IMR-90 (cell line): ENCODE results near the gene NDUFA5. TPM values are rescaled to one million over a fixed set of nuclear protein-coding genes. Genes with fewer than 3 reads are reported as not detected.

Experiments used
- ATAC-seq: fragments of 200-7000 bp; cut with Tn5 transposase; 2 replicates; pipeline ENCODE4 v1.9.1; 2020; ENCODE audit warnings: low read depth, mild to moderate bottlenecking, moderate library complexity
- BruUV-seq: library from RNA; stranded (reverse); fragments of 400-500 nt; replicated peaks from 2 replicates; lab custom pipeline; 2021; lab: Mats Ljungman, UMichigan
- CTCF ChIA-PET: fragments of 300-600 bp; formaldehyde crosslinking; extraction: SDS; loops from one replicate; lab custom pipeline; 2021; ENCODE audit warnings: antibody characterized with exemption; lab: Yijun Ruan, JAX
- POLR2A ChIA-PET: fragments of 300-600 bp; sonication (Branson Sonifier 250); formaldehyde crosslinking; loops from one replicate; lab custom pipeline; 2022; ENCODE audit warnings: antibody characterized with exemption; ENCODE audit not compliant: unreplicated experiment; lab: Charles Lee
- DNase-seq: peaks from one replicate; pipeline ENCODE4 v3.0.0; 2013
- H2AFZ ChIP-seq: replicated peaks from 2 replicates; pipeline ENCODE3; 2013; ENCODE audit warnings: low read length, mild to moderate bottlenecking; ENCODE audit not compliant: poor library complexity
- H2AK5ac ChIP-seq: 2 replicates; pipeline ENCODE4 v1.6.1; 2013; ENCODE audit warnings: low read depth, low read length, inconsistent platforms
- H2AK9ac ChIP-seq: replicated peaks from 2 replicates; pipeline ENCODE3; 2013; ENCODE audit warnings: mild to moderate bottlenecking, low read depth, low read length, moderate library complexity; ENCODE audit not compliant: poor library complexity
- H2BK120ac ChIP-seq: 2 replicates; pipeline ENCODE4 v1.6.1; 2013; ENCODE audit warnings: low read depth, low read length, inconsistent platforms
- H2BK15ac ChIP-seq: 3 replicates; pipeline ENCODE4 v1.6.1; 2013; ENCODE audit warnings: low read depth, low read length, inconsistent platforms
- H2BK20ac ChIP-seq: 2 replicates; pipeline ENCODE4 v1.6.1; 2013; ENCODE audit warnings: low read depth, mild to moderate bottlenecking, inconsistent platforms, low read length, moderate library complexity
- H2BK5ac ChIP-seq: 2 replicates; pipeline ENCODE4 v1.6.1; 2013; ENCODE audit warnings: mild to moderate bottlenecking, low read depth, low read length, inconsistent platforms; ENCODE audit not compliant: poor library complexity, severe bottlenecking
- H3K14ac ChIP-seq: replicated peaks from 2 replicates; pipeline ENCODE4 v1.6.1; 2013; ENCODE audit warnings: low read depth, low read length, inconsistent platforms
- H3K18ac ChIP-seq: 2 replicates; pipeline ENCODE4 v1.6.1; 2013; ENCODE audit warnings: low read depth, low read length, control low read depth
- H3K23ac ChIP-seq: 2 replicates; pipeline ENCODE4 v1.6.1; 2013; ENCODE audit warnings: low read depth, low read length, inconsistent platforms
- H3K27ac ChIP-seq: 2 replicates; pipeline ENCODE4 v1.5.1; 2013; ENCODE audit warnings: mild to moderate bottlenecking, control low read depth, low read length; ENCODE audit not compliant: insufficient read depth
- H3K27me3 ChIP-seq: 2 replicates; pipeline ENCODE4 v1.6.1; 2013; ENCODE audit warnings: low read length; ENCODE audit not compliant: control insufficient read depth, insufficient read depth
- H3K36me3 ChIP-seq: 2 replicates; pipeline ENCODE4 v1.6.1; 2013; ENCODE audit warnings: low read length, mixed read lengths; ENCODE audit not compliant: control insufficient read depth, insufficient read depth
- H3K4ac ChIP-seq: 2 replicates; pipeline ENCODE4 v1.6.1; 2013; ENCODE audit warnings: low read depth, low read length, inconsistent platforms
- H3K4me1 ChIP-seq: 2 replicates; pipeline ENCODE4 v1.6.1; 2013; ENCODE audit warnings: low read length, mixed read lengths; ENCODE audit not compliant: control insufficient read depth, insufficient read depth
- H3K4me2 ChIP-seq: 2 replicates; pipeline ENCODE4 v1.6.1; 2013; ENCODE audit warnings: low read depth, mild to moderate bottlenecking, control low read depth, low read length, moderate library complexity
- H3K4me3 ChIP-seq: 2 replicates; pipeline ENCODE4 v1.5.1; 2013; ENCODE audit warnings: low read depth, mild to moderate bottlenecking, control low read depth, low read length, moderate library complexity; ENCODE audit not compliant: insufficient read depth
- H3K56ac ChIP-seq: 2 replicates; pipeline ENCODE4 v1.6.1; 2013; ENCODE audit warnings: low read length, inconsistent platforms; ENCODE audit not compliant: insufficient read depth; ENCODE audit errors: extremely low read depth
- H3K79me1 ChIP-seq, 2 experiments: 2 replicates each; pipeline ENCODE4 v1.6.1; 2013; ENCODE audit warnings: low read length in 2 of 2, inconsistent platforms in 1 of 2, low read depth in 1 of 2
- H3K9ac ChIP-seq: 2 replicates; pipeline ENCODE4 v1.6.1; 2013; ENCODE audit warnings: low read depth, low read length, control low read depth
- H3K9me1 ChIP-seq: 2 replicates; pipeline ENCODE4 v1.6.1; 2013; ENCODE audit warnings: low read length, inconsistent platforms; ENCODE audit not compliant: insufficient read depth
- H3K9me3 ChIP-seq: 2 replicates; pipeline ENCODE4 v1.6.1; 2013; ENCODE audit warnings: low read length; ENCODE audit not compliant: control insufficient read depth, insufficient read depth
- H4K20me1 ChIP-seq: 2 replicates; pipeline ENCODE4 v1.6.1; 2013; ENCODE audit warnings: low read length, inconsistent platforms; ENCODE audit not compliant: insufficient read depth
- H4K5ac ChIP-seq: 2 replicates; pipeline ENCODE4 v1.6.1; 2013; ENCODE audit warnings: mild to moderate bottlenecking, low read depth, low read length, control low read depth
- H4K8ac ChIP-seq, 2 experiments: 2 replicates each; pipeline ENCODE4 v1.6.1; 2013; ENCODE audit warnings: low read depth in 2 of 2, low read length in 2 of 2, control low read depth in 1 of 2, inconsistent platforms in 1 of 2
- H4K91ac ChIP-seq: 2 replicates; pipeline ENCODE4 v1.6.1; 2013; ENCODE audit warnings: low read depth, low read length, inconsistent platforms; ENCODE audit not compliant: insufficient read depth
- BHLHE40 ChIP-seq: fragments of 150-350 bp; IDR thresholded peaks from 2 replicates; pipeline ENCODE4 v1.6.1; 2016; ENCODE audit warnings: mild to moderate bottlenecking, low read depth, low read length
- CEBPB ChIP-seq: IDR thresholded peaks from 2 replicates; pipeline ENCODE4 v1.6.1; 2012; ENCODE audit warnings: low read depth, low read length, improper control_type of control experiment
- FOS ChIP-seq: fragments of 150-350 bp; IDR thresholded peaks from 2 replicates; pipeline ENCODE4 v1.6.1; 2016; ENCODE audit warnings: low read depth, low read length
- MAFK ChIP-seq: IDR thresholded peaks from 2 replicates; pipeline ENCODE4 v1.6.1; 2012; ENCODE audit warnings: low read depth, low read length, improper control_type of control experiment
- MAZ ChIP-seq: IDR thresholded peaks from 2 replicates; pipeline ENCODE4 v1.6.1; 2012; ENCODE audit warnings: low read depth, mild to moderate bottlenecking, low read length, improper control_type of control experiment, moderate library complexity, borderline replicate concordance
- MXI1 ChIP-seq: IDR thresholded peaks from 2 replicates; pipeline ENCODE4 v1.6.1; 2012; ENCODE audit warnings: low read depth, mild to moderate bottlenecking, low read length, moderate library complexity, borderline replicate concordance
- NFE2L2 ChIP-seq: fragments of 150-350 bp; IDR thresholded peaks from 2 replicates; pipeline ENCODE4 v1.6.1; 2016; ENCODE audit warnings: low read depth, mild to moderate bottlenecking, low read length
- RAD21 ChIP-seq: IDR thresholded peaks from 2 replicates; pipeline ENCODE4 v1.6.1; 2012; ENCODE audit warnings: low read length, improper control_type of control experiment
- RCOR1 ChIP-seq: IDR thresholded peaks from 2 replicates; pipeline ENCODE4 v1.6.1; 2012; ENCODE audit warnings: mild to moderate bottlenecking, low read length, improper control_type of control experiment; ENCODE audit not compliant: insufficient replicate concordance
- RFX5 ChIP-seq: IDR thresholded peaks from 2 replicates; pipeline ENCODE4 v1.8.0; 2012; ENCODE audit warnings: low read depth, mild to moderate bottlenecking, low read length, moderate library complexity
- SMC3 ChIP-seq: fragments of 150-350 bp; IDR thresholded peaks from 2 replicates; pipeline ENCODE4 v1.6.1; 2016; ENCODE audit warnings: low read depth, mild to moderate bottlenecking, antibody characterized with exemption, low read length, moderate library complexity
- WGBS, 2 experiments: methylation state at CpG; one replicate each; pipeline versions ENCODE4 v1.1.5 to v1.1.7; 2013; ENCODE audit warnings: missing lambda C conversion rate in 2 of 2; ENCODE audit not compliant: insufficient read length in 1 of 2; ENCODE audit errors: extremely low coverage in 2 of 2; 5-methylcytosine and 5-hydroxymethylcytosine counted together
- dilution Hi-C: fragments of 300-500 bp; cut with HindIII; formaldehyde crosslinking; loops from one replicate; pipeline ENCODE4 v1.14.3; 2018; ENCODE audit warnings: low sequenced_read_pairs; ENCODE audit not compliant: unreplicated experiment
- in situ Hi-C: fragments of 300-500 bp; cut with MboI; formaldehyde crosslinking; loops from 3 replicates; pipeline ENCODE4 v1.14.3; 2019; ENCODE audit warnings: low sequenced_read_pairs, inconsistent platforms, mixed read lengths
- intact Hi-C: fragments of 100-400 bp; cut with micrococcal nuclease; formaldehyde crosslinking; loops from 2 replicates; pipeline ENCODE4 v1.10.0; 2022
- polyA plus RNA-seq, 3 experiments: library from polyadenylated mRNA; depleted of rRNA; stranded (reverse); fragments of >200 nt; gene quantifications; 2 replicates each; pipeline ENCODE4 v1.2.3, GENCODE V29; 2012; ENCODE audit warnings: low replicate concordance in 1 of 3
- total RNA-seq: library from RNA; depleted of rRNA; stranded (reverse); fragments of >200 nt; gene quantifications from 2 replicates; pipeline ENCODE4 v1.2.3, GENCODE V29; 2012
- TF ChIP-seq, protein P1 (sequence below): fragments of 150-350 bp; IDR thresholded peaks from 2 replicates; pipeline ENCODE4 v1.6.1; 2017; ENCODE audit warnings: mild to moderate bottlenecking, antibody characterized with exemption, low read length, low read depth
- TF ChIP-seq, protein P2 (sequence below): conservative IDR thresholded peaks from 2 replicates; pipeline ENCODE4 v1.5.1; 2012; ENCODE audit warnings: mild to moderate bottlenecking, low read depth, low read length, improper control_type of control experiment

NDUFA5 gene
- total and polyA plus RNA-seq, 2 of the 4 experiments (the other 2 are of a cell fraction) = 2.9 to 12.1 TPM

DNA sequence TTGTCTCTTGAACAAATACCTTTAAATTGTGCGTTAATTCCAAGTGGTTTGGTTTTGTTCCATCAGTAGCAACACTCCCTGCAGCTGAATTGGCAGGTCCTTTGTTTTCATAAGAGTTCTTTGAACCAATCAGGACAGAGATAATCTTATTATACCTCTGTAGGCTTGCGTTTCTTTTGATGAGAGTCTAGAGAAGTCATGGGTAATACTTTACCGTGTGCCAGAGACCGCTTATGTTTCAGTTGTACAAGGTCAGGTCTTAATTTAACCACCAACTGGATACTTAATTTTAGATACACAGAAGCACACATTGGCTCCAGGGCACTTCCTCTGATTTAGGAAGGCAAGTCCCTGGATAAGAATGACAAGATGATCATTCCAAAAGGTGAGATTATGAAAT lies 43.9 kb upstream of the NDUFA5 start, which contains the start of gene ASB15:
TSS of gene ASB15 (plus strand) at position 292 of the 400 bp plus-strand sequence. CDS start 12,682 bp downstream, outside the sequence.
- peaks cover 1% of the 10 kb centered on the region; the same call in 1 of the 2 replicates for H3K4me1 ChIP-seq
- no peak within 1 kb of the TSS for H3K4me3 ChIP-seq
- no peaks in the 10 kb centered on the region for H3K36me3 ChIP-seq
- no peak within 1 kb of the TSS for H2AFZ ChIP-seq
- ATAC-seq (no peak), DNase-seq (no peak)
- H2AK9ac ChIP-seq = no peak within 1 kb of the TSS
- H3K27ac ChIP-seq = no peak within 1 kb of the TSS
- dilution Hi-C loops (no loop called here), intact Hi-C loops (no loop called here), in situ Hi-C loops (no loop called here)
- no peak within 1 kb of the TSS for H2BK120ac ChIP-seq
- no peaks in the 10 kb centered on the region for H4K20me1 ChIP-seq
- no peak within 1 kb of the TSS for H2AK5ac ChIP-seq
- WGBS, 2 experiments = no CpG with 5 or more reads among the region's 4 CpGs
- no peaks in the 10 kb centered on the region for H3K79me1 ChIP-seq
- no TSS peak for BruUV-seq
- no peak within 1 kb of the TSS for H3K4me2 ChIP-seq
- H4K8ac ChIP-seq = no peak within 1 kb of the TSS
- H4K5ac ChIP-seq = no peak within 1 kb of the TSS
- H3K9me3 ChIP-seq = no peaks in the 10 kb centered on the region
- no peak within 1 kb of the TSS for H3K18ac ChIP-seq
- H2BK20ac ChIP-seq = no peak within 1 kb of the TSS
- no peak within 1 kb of the TSS for H3K4ac ChIP-seq
- CTCF ChIA-PET = no interaction called here
- no peak within 1 kb of the TSS for H3K9ac ChIP-seq
- no peak within 1 kb of the TSS for H2BK5ac ChIP-seq
- POLR2A ChIA-PET = no interaction called here
- no peaks in the 10 kb centered on the region; the same call in 1 of the 2 replicates for H3K27me3 ChIP-seq
- H3K14ac ChIP-seq = no peak within 1 kb of the TSS
- no peak within 1 kb of the TSS for H3K56ac ChIP-seq
- TF ChIP-seq RAD21 (no peak), RFX5 (no peak), MXI1 (no peak), CEBPB (no peak), MAFK (no peak), BHLHE40 (no peak), MAZ (no peak), RCOR1 (no peak), NFE2L2 (no peak), SMC3 (no peak), FOS (no peak)
- TF ChIP-seq, protein P1, sequence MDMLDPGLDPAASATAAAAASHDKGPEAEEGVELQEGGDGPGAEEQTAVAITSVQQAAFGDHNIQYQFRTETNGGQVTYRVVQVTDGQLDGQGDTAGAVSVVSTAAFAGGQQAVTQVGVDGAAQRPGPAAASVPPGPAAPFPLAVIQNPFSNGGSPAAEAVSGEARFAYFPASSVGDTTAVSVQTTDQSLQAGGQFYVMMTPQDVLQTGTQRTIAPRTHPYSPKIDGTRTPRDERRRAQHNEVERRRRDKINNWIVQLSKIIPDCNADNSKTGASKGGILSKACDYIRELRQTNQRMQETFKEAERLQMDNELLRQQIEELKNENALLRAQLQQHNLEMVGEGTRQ = no peak
- TF ChIP-seq, protein P2, sequence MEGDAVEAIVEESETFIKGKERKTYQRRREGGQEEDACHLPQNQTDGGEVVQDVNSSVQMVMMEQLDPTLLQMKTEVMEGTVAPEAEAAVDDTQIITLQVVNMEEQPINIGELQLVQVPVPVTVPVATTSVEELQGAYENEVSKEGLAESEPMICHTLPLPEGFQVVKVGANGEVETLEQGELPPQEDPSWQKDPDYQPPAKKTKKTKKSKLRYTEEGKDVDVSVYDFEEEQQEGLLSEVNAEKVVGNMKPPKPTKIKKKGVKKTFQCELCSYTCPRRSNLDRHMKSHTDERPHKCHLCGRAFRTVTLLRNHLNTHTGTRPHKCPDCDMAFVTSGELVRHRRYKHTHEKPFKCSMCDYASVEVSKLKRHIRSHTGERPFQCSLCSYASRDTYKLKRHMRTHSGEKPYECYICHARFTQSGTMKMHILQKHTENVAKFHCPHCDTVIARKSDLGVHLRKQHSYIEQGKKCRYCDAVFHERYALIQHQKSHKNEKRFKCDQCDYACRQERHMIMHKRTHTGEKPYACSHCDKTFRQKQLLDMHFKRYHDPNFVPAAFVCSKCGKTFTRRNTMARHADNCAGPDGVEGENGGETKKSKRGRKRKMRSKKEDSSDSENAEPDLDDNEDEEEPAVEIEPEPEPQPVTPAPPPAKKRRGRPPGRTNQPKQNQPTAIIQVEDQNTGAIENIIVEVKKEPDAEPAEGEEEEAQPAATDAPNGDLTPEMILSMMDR = no peak
- no peaks in the 10 kb centered on the region for H3K9me1 ChIP-seq
- H3K23ac ChIP-seq = no peak within 1 kb of the TSS
- H2BK15ac ChIP-seq = no peak within 1 kb of the TSS
- no peak within 1 kb of the TSS for H4K91ac ChIP-seq
